ENCODE results near the gene SLC16A5. TPM values are rescaled to one million over a fixed set of nuclear protein-coding genes. Genes with fewer than 3 reads are reported as not detected.
"Not testable (repeated sequence)": the region's sequence is repeated elsewhere in the genome, so short reads cannot be mapped to it uniquely, and the experiment has no call there.

SLC16A5 gene
- total RNA-seq, 1 donor from 2014 or later, result 3.0 TPM

- Mint-ChIP-seq H3K9me3 (ENCODE audit: low read depth) (no peaks in the 10 kb centered on the region), H3K4me3 (ENCODE audit: unreplicated experiment) (no peak overlapping the region), H3K27me3 (ENCODE audit: low read depth) (no peaks in the 10 kb centered on the region), H3K27ac (ENCODE audit: unreplicated experiment) (no peak overlapping the region), H3K4me1 (ENCODE audit: low read depth) (peaks cover 3% of the 10 kb centered on the region), H3K36me3 (ENCODE audit: low read depth) (peaks cover 19% of the 10 kb centered on the region)
- no peak for DNase-seq (ENCODE audit: low spot score)
- no peak for TF ChIP-seq CTCF (IDR thresholded peaks at IDR 0.05)
These were observed 22.1 kb upstream of the SLC16A5 start for GRCh38 chr17:75065562-75066151.

GRCh38 chr17:75067856-75068255, 19.9 kb upstream of the SLC16A5 start:
- peak; percentile 9 for DNase-seq (ENCODE audit: low spot score)
- no peak overlapping the region for H3K27ac Mint-ChIP-seq (ENCODE audit: unreplicated experiment)
- no peaks in the 10 kb centered on the region for H3K9me3 Mint-ChIP-seq (ENCODE audit: low read depth)
- H3K4me1 Mint-ChIP-seq (ENCODE audit: low read depth), result peaks cover 7% of the 10 kb centered on the region
- peaks cover 6% of the 10 kb centered on the region for H3K36me3 Mint-ChIP-seq (ENCODE audit: low read depth)
- no peaks in the 10 kb centered on the region for H3K27me3 Mint-ChIP-seq (ENCODE audit: low read depth)
- H3K4me3 Mint-ChIP-seq (ENCODE audit: unreplicated experiment), result no peak overlapping the region
- TF ChIP-seq CTCF (IDR thresholded peaks at IDR 0.05), result no peak

- no peak overlapping the region for H3K27ac Mint-ChIP-seq (ENCODE audit: unreplicated experiment)
- peaks cover 7% of the 10 kb centered on the region for H3K4me1 Mint-ChIP-seq (ENCODE audit: low read depth)
- no peak for DNase-seq (ENCODE audit: low spot score)
- no peaks in the 10 kb centered on the region for H3K27me3 Mint-ChIP-seq (ENCODE audit: low read depth)
- no peaks in the 10 kb centered on the region for H3K9me3 Mint-ChIP-seq (ENCODE audit: low read depth)
- H3K4me3 Mint-ChIP-seq (ENCODE audit: unreplicated experiment), result no peak overlapping the region
- TF ChIP-seq CTCF (IDR thresholded peaks at IDR 0.05), result no peak
- H3K36me3 Mint-ChIP-seq (ENCODE audit: low read depth), result peaks cover 4% of the 10 kb centered on the region
These were observed 19.0 kb upstream of the SLC16A5 start for GRCh38 chr17:75068750-75069149.

- H3K4me1 Mint-ChIP-seq (ENCODE audit: low read depth), result peaks cover 7% of the 10 kb centered on the region
- no peaks in the 10 kb centered on the region for H3K9me3 Mint-ChIP-seq (ENCODE audit: low read depth)
- peak; percentile 30 for DNase-seq (ENCODE audit: low spot score)
- peak; percentile 77 for TF ChIP-seq CTCF (IDR thresholded peaks at IDR 0.05)
- no peak overlapping the region for H3K4me3 Mint-ChIP-seq (ENCODE audit: unreplicated experiment)
- no peaks in the 10 kb centered on the region for H3K27me3 Mint-ChIP-seq (ENCODE audit: low read depth)
- H3K36me3 Mint-ChIP-seq (ENCODE audit: low read depth), result no peaks in the 10 kb centered on the region
- H3K27ac Mint-ChIP-seq (ENCODE audit: unreplicated experiment), result no peak overlapping the region
These were observed 18.0 kb upstream of the SLC16A5 start for GRCh38 chr17:75069783-75070182.

- not testable (repeated sequence) for H3K36me3 Mint-ChIP-seq (ENCODE audit: low read depth); H3K27ac Mint-ChIP-seq (ENCODE audit: unreplicated experiment); H3K4me3 Mint-ChIP-seq (ENCODE audit: unreplicated experiment); H3K4me1 Mint-ChIP-seq (ENCODE audit: low read depth); H3K27me3 Mint-ChIP-seq (ENCODE audit: low read depth); H3K9me3 Mint-ChIP-seq (ENCODE audit: low read depth)
- DNase-seq (ENCODE audit: low spot score), result peak; percentile 3
These were observed 16.1 kb upstream of the SLC16A5 start for GRCh38 chr17:75071478-75072271.

- not testable (repeated sequence) for DNase-seq (ENCODE audit: low spot score); H3K36me3 Mint-ChIP-seq (ENCODE audit: low read depth); H3K4me3 Mint-ChIP-seq (ENCODE audit: unreplicated experiment); H3K4me1 Mint-ChIP-seq (ENCODE audit: low read depth); H3K27ac Mint-ChIP-seq (ENCODE audit: unreplicated experiment); H3K27me3 Mint-ChIP-seq (ENCODE audit: low read depth); H3K9me3 Mint-ChIP-seq (ENCODE audit: low read depth)
These were observed 14.8 kb upstream of the SLC16A5 start for GRCh38 chr17:75072909-75073308.

Measured in chondrocyte (in vitro differentiated cells).